Measurements from ENCODE around the gene SDE2.
"Not testable (repeated sequence)": the region's sequence is repeated elsewhere in the genome, so short reads cannot be mapped to it uniquely, and the experiment has no call there.

SDE2 gene

GRCh38 chr1:226019572-226019971 is 20.4 kb upstream of the SDE2 start:
- H3K4me3 ChIP-seq (ENCODE audit: low read depth, low read length): no peak overlapping the region
- DNase-seq (ENCODE audit: low read depth, low spot score): no peak
- no peak for TF ChIP-seq CTCF (IDR thresholded peaks at IDR 0.05; ENCODE audit: low read depth, low read length)
- in situ Hi-C loops (cut with HindIII; ENCODE audit: low sequenced_read_pairs): no loop called here

- H3K4me3 ChIP-seq (ENCODE audit: low read depth, low read length): no peak overlapping the region
- DNase-seq (ENCODE audit: low read depth, low spot score): no peak
- in situ Hi-C loops (cut with HindIII; ENCODE audit: low sequenced_read_pairs): no loop called here
- no peak for TF ChIP-seq CTCF (IDR thresholded peaks at IDR 0.05; ENCODE audit: low read depth, low read length)
Measured at GRCh38 chr1:226017070-226017469, 17.9 kb upstream of the SDE2 start.

- no peak for DNase-seq (ENCODE audit: low read depth, low spot score)
- TF ChIP-seq CTCF (IDR thresholded peaks at IDR 0.05; ENCODE audit: low read depth, low read length): no peak
- in situ Hi-C loops (cut with HindIII; ENCODE audit: low sequenced_read_pairs): no loop called here
- H3K4me3 ChIP-seq (ENCODE audit: low read depth, low read length): no peak overlapping the region
Measured at GRCh38 chr1:226009650-226010044, 10.5 kb upstream of the SDE2 start.

GRCh38 chr1:226007126-226007892 is 8.2 kb upstream of the SDE2 start:
- in situ Hi-C loops (cut with HindIII; ENCODE audit: low sequenced_read_pairs); H3K4me3 ChIP-seq (ENCODE audit: low read depth, low read length); DNase-seq (ENCODE audit: low read depth, low spot score): not testable (repeated sequence)

GRCh38 chr1:226006686-226007085 is 7.5 kb upstream of the SDE2 start:
- H3K4me3 ChIP-seq (ENCODE audit: low read depth, low read length): no peak overlapping the region
- no peak for TF ChIP-seq CTCF (IDR thresholded peaks at IDR 0.05; ENCODE audit: low read depth, low read length)
- in situ Hi-C loops (cut with HindIII; ENCODE audit: low sequenced_read_pairs): no loop called here
- no peak for DNase-seq (ENCODE audit: low read depth, low spot score)

GRCh38 chr1:226004396-226004795 is 5.3 kb upstream of the SDE2 start:
- no peak for DNase-seq (ENCODE audit: low read depth, low spot score)
- no peak for TF ChIP-seq CTCF (IDR thresholded peaks at IDR 0.05; ENCODE audit: low read depth, low read length)
- no peak overlapping the region for H3K4me3 ChIP-seq (ENCODE audit: low read depth, low read length)
- in situ Hi-C loops (cut with HindIII; ENCODE audit: low sequenced_read_pairs): no loop called here

GRCh38 chr1:226003502-226004170 is 4.5 kb upstream of the SDE2 start:
- in situ Hi-C loops (cut with HindIII; ENCODE audit: low sequenced_read_pairs): no loop called here
- TF ChIP-seq CTCF (IDR thresholded peaks at IDR 0.05; ENCODE audit: low read depth, low read length): no peak
- DNase-seq (ENCODE audit: low read depth, low spot score): no peak
- H3K4me3 ChIP-seq (ENCODE audit: low read depth, low read length): no peak overlapping the region

Data from astrocyte of the spinal cord (primary cell).